Measurements from ENCODE around the gene ZC3HAV1L.

- no peak for TF ChIP-seq OSR1 (CRISPR knock-in tag; IDR thresholded peaks at IDR 0.05)
- no peak for TF ChIP-seq SNAI2 (CRISPR knock-in tag; IDR thresholded peaks at IDR 0.05)
- no peak for TF ChIP-seq ZFP3 (CRISPR knock-in tag; IDR thresholded peaks at IDR 0.05)
- TF ChIP-seq ARNTL (CRISPR knock-in tag; IDR thresholded peaks at IDR 0.05; ENCODE audit: borderline replicate concordance, low read depth): no peak
- TF ChIP-seq CSRNP3 (CRISPR knock-in tag; IDR thresholded peaks at IDR 0.05): no peak
- TF ChIP-seq CREB5 (CRISPR knock-in tag; IDR thresholded peaks at IDR 0.05; ENCODE audit: low read depth): no peak
- TF ChIP-seq PATZ1 (CRISPR knock-in tag; IDR thresholded peaks at IDR 0.05; ENCODE audit: borderline replicate concordance): no peak
- no peak for TF ChIP-seq RARB (CRISPR knock-in tag; IDR thresholded peaks at IDR 0.05)
- TF ChIP-seq GLIS3 (CRISPR knock-in tag; IDR thresholded peaks at IDR 0.05): no peak
- no peak for TF ChIP-seq ESRRG (CRISPR knock-in tag; IDR thresholded peaks at IDR 0.05)
- no peak for TF ChIP-seq ZNF565 (CRISPR knock-in tag; conservative IDR thresholded peaks at IDR 0.05; ENCODE audit: low read depth)
- TF ChIP-seq CSDC2 (CRISPR knock-in tag; IDR thresholded peaks at IDR 0.05): no peak
- no peak for TF ChIP-seq ZFP30 (CRISPR knock-in tag; IDR thresholded peaks at IDR 0.05)
- TF ChIP-seq TSHZ2 (CRISPR knock-in tag; IDR thresholded peaks at IDR 0.05): no peak
Measured at GRCh38 chr7:138992052-138992531, 43.8 kb downstream of the ZC3HAV1L start.
